ENCODE measurements around the gene ARFGAP1. TPM values are rescaled to one million over a fixed set of nuclear protein-coding genes. Genes with fewer than 3 reads are reported as not detected.

ARFGAP1 gene
- total RNA-seq, 1 donor from 2014 or later, result 44.7 TPM

GRCh38 chr20:63268256-63268655, 4.4 kb upstream of the ARFGAP1 start:
- Histone ChIP-seq H3K9me3 (no peaks in the 10 kb centered on the region), H3K27ac (no peak overlapping the region), H3K4me1 (peaks cover 9% of the 10 kb centered on the region), H3K27me3 (no peaks in the 10 kb centered on the region), H3K36me3 (no peaks in the 10 kb centered on the region), H3K4me3 (no peak overlapping the region)
- intact Hi-C loops (cut with DNase I), result no loop called here
- no peak for TF ChIP-seq POLR2A (IDR thresholded peaks at IDR 0.05)
- DNase-seq (ENCODE audit: extremely low spot score in 2 of 2), result no peak

DNA sequence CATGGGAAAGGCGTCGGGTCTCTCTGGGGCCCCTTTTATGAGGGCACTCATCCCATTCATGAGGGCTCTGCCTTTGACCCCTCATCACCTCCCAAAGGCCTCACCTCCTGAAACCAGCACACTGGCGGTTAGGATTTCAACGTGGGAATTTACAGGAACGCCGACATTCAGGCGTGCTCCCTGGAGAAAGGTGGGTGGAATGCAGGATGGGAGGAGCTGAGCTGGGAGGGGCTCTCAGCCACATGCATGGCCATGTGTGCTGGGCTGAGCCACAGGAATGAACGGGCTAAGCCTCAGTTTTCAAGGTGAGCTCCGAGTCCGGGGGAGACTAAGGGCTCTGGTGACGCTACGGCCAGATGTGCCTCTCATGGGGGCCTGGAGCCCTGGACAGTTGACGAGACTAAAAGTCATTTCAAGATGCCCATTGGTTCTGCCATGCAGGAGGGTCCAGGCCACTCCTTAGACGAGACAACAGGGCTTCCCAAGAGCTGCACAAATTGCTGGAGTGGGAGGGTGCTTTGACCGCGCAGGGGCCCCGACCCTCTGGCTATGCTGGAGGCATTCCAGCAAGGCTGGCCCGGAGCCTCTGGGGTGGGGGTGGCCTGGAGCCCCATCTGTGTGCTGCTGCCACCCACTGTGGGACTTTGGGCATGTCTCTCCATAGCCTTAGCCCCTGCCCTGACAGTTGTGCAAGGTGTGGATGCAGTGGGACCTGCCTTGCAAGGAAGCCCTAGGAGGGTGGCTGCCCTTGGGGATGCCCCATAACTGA, 3.8 kb upstream of the ARFGAP1 start:
- no peak for DNase-seq (ENCODE audit: extremely low spot score in 2 of 2)
- intact Hi-C loops (cut with DNase I), result no loop called here
- Histone ChIP-seq H3K27me3 (no peaks in the 10 kb centered on the region), H3K9me3 (no peaks in the 10 kb centered on the region), H3K4me1 (peaks cover 15% of the 10 kb centered on the region), H3K4me3 (no peak overlapping the region), H3K27ac (no peak overlapping the region), H3K36me3 (no peaks in the 10 kb centered on the region)
- TF ChIP-seq, protein P1, sequence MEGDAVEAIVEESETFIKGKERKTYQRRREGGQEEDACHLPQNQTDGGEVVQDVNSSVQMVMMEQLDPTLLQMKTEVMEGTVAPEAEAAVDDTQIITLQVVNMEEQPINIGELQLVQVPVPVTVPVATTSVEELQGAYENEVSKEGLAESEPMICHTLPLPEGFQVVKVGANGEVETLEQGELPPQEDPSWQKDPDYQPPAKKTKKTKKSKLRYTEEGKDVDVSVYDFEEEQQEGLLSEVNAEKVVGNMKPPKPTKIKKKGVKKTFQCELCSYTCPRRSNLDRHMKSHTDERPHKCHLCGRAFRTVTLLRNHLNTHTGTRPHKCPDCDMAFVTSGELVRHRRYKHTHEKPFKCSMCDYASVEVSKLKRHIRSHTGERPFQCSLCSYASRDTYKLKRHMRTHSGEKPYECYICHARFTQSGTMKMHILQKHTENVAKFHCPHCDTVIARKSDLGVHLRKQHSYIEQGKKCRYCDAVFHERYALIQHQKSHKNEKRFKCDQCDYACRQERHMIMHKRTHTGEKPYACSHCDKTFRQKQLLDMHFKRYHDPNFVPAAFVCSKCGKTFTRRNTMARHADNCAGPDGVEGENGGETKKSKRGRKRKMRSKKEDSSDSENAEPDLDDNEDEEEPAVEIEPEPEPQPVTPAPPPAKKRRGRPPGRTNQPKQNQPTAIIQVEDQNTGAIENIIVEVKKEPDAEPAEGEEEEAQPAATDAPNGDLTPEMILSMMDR (IDR thresholded peaks at IDR 0.05), result no peak
- TF ChIP-seq POLR2A (IDR thresholded peaks at IDR 0.05) (no peak), POLR2AphosphoS5 (IDR thresholded peaks at IDR 0.05; ENCODE audit: insufficient read depth in 1 of 2, low read depth in 1 of 2) (no peak)

DNA sequence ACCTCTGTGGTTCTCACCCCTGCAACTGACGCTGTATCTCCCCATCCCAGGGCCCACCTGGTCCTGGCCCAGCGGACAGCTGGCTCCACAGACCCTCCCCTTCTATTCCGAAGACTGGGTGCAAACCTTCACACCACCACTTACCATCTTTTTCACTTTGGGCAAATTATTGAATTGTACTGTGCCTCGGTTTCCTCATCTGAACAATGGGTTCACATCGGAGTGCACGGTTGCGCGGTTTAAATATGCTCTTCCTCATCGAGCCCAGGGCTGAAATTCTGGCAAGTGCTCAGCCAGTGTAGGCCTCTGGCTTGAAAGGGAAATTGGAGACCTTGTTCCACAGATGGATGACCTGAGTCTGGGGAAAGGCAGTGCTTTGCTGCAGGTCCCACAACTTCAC, 2.9 kb upstream of the ARFGAP1 start:
- TF ChIP-seq POLR2AphosphoS5 (IDR thresholded peaks at IDR 0.05; ENCODE audit: insufficient read depth in 1 of 2, low read depth in 1 of 2) (no peak), POLR2A (IDR thresholded peaks at IDR 0.05) (no peak)
- TF ChIP-seq, protein P1 (IDR thresholded peaks at IDR 0.05), result no peak
- Histone ChIP-seq H3K4me3 (no peak overlapping the region), H3K9me3 (no peaks in the 10 kb centered on the region), H3K36me3 (no peaks in the 10 kb centered on the region), H3K27ac (no peak overlapping the region), H3K27me3 (no peaks in the 10 kb centered on the region), H3K4me1 (peaks cover 24% of the 10 kb centered on the region)
- DNase-seq (ENCODE audit: extremely low spot score in 2 of 2), result no peak
- intact Hi-C loops (cut with DNase I), result no loop called here

GRCh38 chr20:63270606-63271325, 1.8 kb upstream of the ARFGAP1 start:
- intact Hi-C loops (cut with DNase I), result no loop called here
- H3K4me1 ChIP-seq, result peaks cover 27% of the 10 kb centered on the region
- H3K36me3 ChIP-seq, result peaks cover 0 to under 1% of the 10 kb centered on the region in 2 donors
- H3K9me3 ChIP-seq, result no peaks in the 10 kb centered on the region
- no peak for DNase-seq (ENCODE audit: extremely low spot score in 2 of 2)
- TF ChIP-seq POLR2AphosphoS5 (IDR thresholded peaks at IDR 0.05; ENCODE audit: insufficient read depth in 1 of 2, low read depth in 1 of 2), result no peak
- TF ChIP-seq, protein P1 (IDR thresholded peaks at IDR 0.05), result no peak
- TF ChIP-seq POLR2A (IDR thresholded peaks at IDR 0.05), result no peak
- no peak overlapping the region for H3K27ac ChIP-seq
- no peak overlapping the region for H3K4me3 ChIP-seq
- H3K27me3 ChIP-seq, result no peaks in the 10 kb centered on the region

- Histone ChIP-seq H3K4me3 (peak overlapping the region; percentile 87 to 97), H3K27ac (peak overlapping the region; percentile 53), H3K9me3 (no peaks in the 10 kb centered on the region), H3K36me3 (peaks cover 0 to 19% of the 10 kb centered on the region in 2 donors), H3K27me3 (no peaks in the 10 kb centered on the region), H3K4me1 (peaks cover 27% of the 10 kb centered on the region)
- intact Hi-C loops (cut with DNase I), result no loop called here
- DNase-seq (ENCODE audit: extremely low spot score in 2 of 2), result no peak
- TF ChIP-seq, protein P1 (IDR thresholded peaks at IDR 0.05), result no peak
- TF ChIP-seq POLR2A (IDR thresholded peaks at IDR 0.05) (no peak), POLR2AphosphoS5 (IDR thresholded peaks at IDR 0.05; ENCODE audit: insufficient read depth in 1 of 2, low read depth in 1 of 2) (no peak)
These were observed 506 bp downstream of the ARFGAP1 start for GRCh38 chr20:63273059-63273579.

All from vagina (tissue), 2 donors.